Measurements from ENCODE around the gene KCTD4.
"Not testable (repeated sequence)": the region's sequence is repeated elsewhere in the genome, so short reads cannot be mapped to it uniquely, and the experiment has no call there.

Gene KCTD4

DNA sequence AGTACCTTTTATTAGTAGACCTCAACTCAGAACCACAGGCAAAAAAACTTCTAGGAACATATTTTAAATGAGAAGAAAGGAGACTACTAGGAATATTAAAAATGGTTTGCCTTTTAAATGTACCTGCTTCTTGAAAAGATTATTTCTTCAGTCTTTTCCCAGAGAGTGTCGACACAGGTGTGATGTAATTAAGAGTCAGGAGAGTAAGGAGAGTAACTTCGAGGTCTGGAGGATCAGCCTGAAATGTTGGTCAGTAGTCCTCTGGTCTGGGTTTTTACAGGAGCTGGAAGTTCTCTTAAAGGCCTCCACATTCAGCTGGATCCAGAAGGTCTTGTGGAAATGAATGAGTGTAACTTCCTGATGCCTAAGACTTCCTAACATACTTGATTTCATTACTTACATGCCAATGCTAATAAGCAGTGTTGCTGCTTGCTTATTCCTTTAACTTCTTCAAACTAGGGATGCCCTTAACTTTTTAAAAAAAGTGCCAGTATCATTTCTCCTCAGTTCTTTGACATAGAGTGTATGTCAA, at the start of gene KCTD4:
Gene KCTD4 (minus strand): TSS at position 345 of the 532 bp plus-strand sequence. CDS start 6,478 bp downstream, outside the sequence.
- no peak for DNase-seq (ENCODE audit: low read depth)

- no peak for DNase-seq (ENCODE audit: low read depth)
Observed at GRCh38 chr13:45249662-45250061, 48.8 kb upstream of the KCTD4 start.

- not testable (repeated sequence) for DNase-seq (ENCODE audit: low read depth)
Observed at GRCh38 chr13:45244736-45245135, 43.9 kb upstream of the KCTD4 start.

- DNase-seq (ENCODE audit: low read depth) = no peak
Observed at GRCh38 chr13:45243077-45243476, 42.2 kb upstream of the KCTD4 start.

DNA sequence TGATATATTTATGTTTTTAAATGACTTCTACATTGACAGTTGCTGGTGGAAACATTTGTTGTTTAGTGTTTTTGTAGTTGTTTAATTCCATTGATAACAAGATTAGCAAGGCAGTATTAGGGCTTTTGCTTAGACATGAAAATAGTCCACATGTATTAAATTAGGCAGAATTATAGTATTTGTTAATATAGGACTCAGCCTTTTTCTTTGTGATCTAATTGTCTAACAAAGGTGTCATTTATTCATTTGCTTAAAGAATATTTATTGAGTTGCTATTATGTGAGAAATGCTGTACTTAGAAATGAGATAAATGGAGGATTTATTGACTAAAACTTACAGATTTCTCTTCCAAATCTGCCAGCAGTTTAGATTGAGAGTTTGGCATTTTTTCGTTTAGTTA, 41.7 kb upstream of the KCTD4 start:
- no peak for DNase-seq (ENCODE audit: low read depth)

DNA sequence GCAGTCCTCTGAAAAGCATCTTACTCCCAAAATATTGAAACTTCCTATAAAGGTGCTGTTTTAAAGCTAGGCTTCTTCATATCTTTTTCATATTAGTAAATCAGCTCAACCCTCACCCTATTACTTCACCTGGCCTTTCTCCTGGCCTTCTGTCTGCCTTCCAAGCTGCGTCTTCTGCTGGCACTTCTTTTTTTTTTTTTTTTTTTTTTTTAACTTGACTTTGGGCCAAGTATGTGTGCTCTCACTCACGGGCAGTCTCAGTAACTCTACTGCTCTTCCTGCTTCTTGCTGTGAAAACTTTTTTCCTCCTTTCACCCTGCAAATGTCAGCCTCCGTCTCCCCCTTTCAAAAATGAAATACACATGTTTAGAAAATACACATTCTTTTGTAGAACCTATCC, 41.2 kb upstream of the KCTD4 start:
- DNase-seq (ENCODE audit: low read depth) = no peak

- no peak for DNase-seq (ENCODE audit: low read depth)
Observed at GRCh38 chr13:45240143-45240542, 39.3 kb upstream of the KCTD4 start.

DNA sequence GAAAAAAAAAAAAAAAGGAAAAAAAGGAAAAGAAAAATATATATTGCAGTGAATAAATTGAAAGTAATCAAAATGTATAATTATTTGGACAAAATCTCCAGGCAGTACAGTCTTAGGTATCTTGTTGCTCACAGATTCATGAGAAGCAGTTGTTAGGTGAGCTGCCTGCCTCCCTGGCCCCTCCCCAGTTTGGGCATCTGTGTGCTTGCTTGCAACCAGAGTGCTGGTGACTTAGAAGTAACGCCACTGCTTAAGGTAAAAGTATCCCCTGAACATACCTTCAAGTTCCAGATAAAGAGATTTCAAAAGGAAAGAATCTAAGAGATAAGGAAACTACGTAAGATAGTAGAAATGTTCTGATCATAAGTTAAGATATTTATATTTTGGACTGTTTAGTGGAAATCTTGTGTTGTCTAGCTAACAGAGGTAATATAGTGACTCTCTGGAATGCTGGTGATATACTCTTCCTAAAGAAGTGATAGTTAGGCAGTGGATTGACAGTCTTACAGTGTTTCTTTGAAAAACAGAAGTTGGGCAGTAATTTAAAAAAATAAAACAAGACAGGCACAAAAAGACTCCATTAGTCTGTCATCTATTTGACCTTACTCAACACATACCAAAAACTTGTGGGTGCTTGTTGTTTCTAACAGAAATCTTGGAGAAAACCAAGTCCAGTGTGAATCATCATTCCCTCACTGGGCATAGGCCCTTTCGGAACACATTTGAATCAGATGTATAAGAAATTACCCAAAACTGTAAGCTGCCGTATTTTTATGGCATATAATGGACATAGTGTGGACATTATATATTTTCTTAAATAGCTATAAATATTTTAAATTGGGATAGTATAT, 38.3 kb upstream of the KCTD4 start:
- DNase-seq (ENCODE audit: low read depth) = peak; percentile 59

DNA sequence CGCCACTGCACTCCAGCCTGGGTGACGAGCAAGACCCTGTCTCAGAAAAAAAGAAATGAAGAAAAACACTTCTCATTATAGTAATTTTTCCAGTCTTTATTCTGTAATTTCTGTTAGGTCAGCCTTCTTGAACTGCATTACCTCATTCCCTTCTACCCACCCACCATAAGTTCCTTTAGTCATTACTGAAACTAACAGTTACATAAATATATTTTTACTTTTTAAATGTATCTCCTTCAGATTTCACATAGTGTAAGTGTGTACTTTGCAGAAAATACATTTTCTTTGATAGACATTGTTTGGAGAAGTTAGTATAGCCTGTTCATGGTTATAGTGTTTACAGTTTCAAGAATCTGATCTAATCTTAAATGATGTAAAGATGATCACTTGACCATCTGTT, 31.7 kb upstream of the KCTD4 start:
- no peak for DNase-seq (ENCODE audit: low read depth)

DNA sequence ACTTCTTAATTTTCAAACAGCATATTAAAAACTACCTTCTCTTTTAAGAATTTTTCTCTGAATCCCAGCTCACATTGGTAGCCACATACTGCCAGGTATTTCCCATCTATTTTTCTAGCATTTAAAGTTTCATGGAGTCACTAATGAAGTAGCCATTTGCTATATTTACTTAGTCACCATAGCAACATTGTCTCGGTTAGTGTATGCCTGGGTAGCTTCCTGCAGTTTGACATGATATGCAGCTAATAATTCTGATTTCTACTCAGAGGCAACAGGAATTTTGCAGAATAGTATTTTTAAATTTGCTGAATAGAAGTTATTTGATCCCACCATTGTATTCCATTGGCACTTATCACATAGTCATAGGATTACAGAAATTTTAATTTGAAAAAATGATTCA, 30.9 kb upstream of the KCTD4 start:
- DNase-seq (ENCODE audit: low read depth) = peak; percentile 46

DNA sequence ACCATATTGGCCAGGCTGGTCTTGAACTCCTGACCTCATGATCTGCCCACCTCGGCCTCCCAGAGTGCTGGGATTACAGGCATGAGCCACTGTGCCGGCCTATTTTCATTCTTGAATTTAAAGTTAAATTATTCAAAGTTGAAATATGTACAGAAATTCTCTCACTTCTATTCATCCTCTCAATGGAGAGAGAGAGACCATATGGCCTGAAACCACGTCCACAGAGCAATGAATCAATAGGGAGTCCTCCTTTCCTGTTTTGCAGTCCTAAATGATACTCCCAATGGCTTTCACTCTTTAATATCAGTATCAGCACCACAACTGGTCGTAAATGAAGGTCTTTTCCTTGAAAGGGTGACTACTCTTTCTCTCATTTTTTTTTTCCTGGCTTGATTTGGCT, 30.5 kb upstream of the KCTD4 start:
- DNase-seq (ENCODE audit: low read depth) = no peak

- no peak for DNase-seq (ENCODE audit: low read depth)
Observed at GRCh38 chr13:45229172-45229571, 28.3 kb upstream of the KCTD4 start.

GRCh38 chr13:45228002-45228401, 27.2 kb upstream of the KCTD4 start:
- no peak for DNase-seq (ENCODE audit: low read depth)

- no peak for DNase-seq (ENCODE audit: low read depth)
Observed at GRCh38 chr13:45226024-45226423, 25.2 kb upstream of the KCTD4 start.

GRCh38 chr13:45225370-45225769, 24.5 kb upstream of the KCTD4 start:
- no peak for DNase-seq (ENCODE audit: low read depth)

DNA sequence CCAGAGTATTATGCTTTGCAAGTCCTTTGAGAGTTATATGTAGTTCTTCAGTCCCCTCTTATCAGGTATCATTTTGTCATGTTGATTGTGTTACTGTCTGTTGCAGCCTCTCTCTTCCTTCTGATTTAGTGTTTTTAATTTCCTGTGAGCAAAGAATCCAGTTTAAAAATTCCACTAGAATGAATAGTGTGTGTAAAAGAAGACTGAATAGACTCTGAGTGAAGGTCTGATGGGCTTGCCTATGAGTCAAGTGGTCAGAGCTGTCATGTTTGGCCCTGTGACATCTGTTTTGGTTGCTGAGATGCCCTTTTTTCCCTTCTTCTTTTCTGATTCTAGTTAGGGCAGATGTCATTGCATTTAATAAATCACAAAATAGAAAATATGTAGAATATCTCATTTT, 23.3 kb upstream of the KCTD4 start:
- no peak for DNase-seq (ENCODE audit: low read depth)

DNA sequence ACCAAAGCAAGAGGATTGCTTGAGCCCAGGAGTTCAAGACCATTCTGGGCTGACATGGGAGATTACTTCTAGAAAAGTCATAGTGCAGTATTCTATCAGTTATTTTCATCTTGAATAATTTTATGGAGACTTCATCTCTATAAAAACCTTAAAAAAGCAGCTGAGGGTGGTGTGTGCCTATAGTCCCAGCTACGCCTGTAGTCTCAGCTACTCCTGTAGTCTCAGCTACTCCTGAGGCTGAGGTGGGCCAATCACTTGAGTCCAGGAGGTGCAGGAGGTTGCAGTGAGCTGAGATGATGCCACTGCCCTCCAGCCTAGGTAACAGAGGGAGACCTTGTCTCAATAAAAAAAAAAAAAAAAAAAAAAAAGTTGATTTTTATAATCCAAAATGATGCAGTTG, 22.1 kb upstream of the KCTD4 start:
- no peak for DNase-seq (ENCODE audit: low read depth)

DNA sequence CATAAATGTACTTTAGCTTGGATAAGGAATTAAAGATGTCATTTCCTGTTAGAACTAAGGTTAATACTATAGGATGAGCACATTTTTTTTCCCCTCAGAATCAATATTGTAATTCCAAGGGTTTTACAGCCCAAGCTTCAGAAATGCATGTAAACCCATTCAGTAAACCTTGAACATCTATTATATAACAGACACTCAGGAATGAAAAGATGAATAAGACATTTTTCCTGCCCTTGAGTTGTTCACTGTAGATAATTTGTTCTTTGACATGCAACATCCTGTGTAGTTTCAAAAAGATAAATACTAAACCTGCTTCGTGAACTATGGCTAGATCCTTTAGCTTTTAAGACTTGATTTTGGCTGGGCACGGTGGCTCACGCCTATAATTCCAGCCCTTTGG, 21.7 kb upstream of the KCTD4 start:
- no peak for DNase-seq (ENCODE audit: low read depth)

- no peak for DNase-seq (ENCODE audit: low read depth)
Observed at GRCh38 chr13:45220403-45220802, 19.6 kb upstream of the KCTD4 start.

DNA sequence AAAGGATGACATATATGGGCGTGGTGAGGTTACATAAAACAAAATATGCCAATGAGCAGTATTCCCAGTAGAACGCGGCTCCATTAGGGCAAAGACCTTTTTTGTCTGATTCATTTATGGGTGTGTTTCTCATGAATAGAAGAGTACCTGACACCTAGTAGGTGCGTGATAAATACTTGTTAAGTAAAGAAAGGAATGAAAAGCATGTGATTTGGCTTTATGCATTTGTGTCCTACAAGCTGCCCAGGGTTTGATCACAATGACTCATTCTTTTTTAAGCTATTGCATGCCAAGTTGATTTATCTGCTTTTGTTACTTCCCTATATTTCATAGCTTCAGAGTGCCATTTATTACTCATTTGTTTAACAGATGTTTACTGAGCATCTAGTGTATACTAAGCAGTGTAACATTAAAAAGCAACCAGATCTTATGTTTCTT, 19.1 kb upstream of the KCTD4 start:
- DNase-seq (ENCODE audit: low read depth) = peak; percentile 45

DNA sequence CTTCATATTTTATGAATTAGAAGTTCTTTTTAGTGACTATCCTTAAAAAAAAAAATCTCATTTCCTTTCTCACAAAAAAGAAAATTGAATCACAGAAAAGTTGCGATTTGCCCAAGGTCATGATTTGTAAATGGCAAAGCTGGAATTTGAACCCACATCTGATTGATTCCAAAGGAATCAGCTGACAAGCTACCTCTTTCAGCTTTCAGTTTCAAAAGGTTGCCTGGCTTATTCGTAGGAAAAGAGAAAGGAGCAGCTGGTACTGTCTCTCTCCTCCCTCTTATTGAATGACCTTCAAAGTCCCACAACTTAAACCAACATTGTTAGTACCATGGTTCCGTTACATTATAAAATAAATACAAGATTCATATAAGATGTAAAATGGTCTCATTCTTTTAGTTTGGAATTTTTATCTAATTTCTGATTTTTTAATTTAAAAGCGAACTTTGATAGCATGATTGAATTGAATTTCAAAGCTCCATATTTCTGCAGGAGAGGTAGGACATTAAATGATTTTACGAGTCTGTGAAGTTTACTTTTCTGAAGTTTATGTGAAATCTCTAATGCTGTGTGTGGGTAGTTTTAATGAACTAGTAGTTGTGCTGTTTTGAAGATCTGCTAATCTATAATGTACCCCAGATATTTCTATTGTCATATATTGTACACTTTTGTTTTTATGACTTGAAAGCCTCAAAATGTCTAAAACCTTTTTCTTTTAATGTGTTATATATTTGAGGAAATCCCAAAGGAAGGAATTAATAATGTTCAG, 18.5 kb upstream of the KCTD4 start:
- DNase-seq (ENCODE audit: low read depth) = no peak

DNA sequence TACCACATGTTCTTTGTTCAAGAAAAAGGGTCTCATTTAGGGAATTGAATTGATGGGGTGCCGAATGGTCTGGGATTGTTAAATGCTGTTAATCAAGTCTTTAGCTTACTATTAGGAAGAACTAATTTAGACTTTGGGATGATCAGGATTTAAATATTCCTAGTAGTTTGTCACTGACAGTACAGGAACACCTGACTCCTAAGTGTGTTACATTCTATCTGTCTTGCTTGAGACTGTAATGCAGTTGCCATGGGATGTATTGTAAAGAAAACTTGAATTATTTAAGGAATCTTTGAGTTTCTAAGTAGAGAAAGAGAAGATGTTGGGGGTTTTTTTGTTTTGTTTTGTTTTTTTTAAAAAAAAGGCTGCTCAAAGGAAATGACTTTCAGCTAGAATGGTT, 17.8 kb upstream of the KCTD4 start:
- no peak for DNase-seq (ENCODE audit: low read depth)

DNA sequence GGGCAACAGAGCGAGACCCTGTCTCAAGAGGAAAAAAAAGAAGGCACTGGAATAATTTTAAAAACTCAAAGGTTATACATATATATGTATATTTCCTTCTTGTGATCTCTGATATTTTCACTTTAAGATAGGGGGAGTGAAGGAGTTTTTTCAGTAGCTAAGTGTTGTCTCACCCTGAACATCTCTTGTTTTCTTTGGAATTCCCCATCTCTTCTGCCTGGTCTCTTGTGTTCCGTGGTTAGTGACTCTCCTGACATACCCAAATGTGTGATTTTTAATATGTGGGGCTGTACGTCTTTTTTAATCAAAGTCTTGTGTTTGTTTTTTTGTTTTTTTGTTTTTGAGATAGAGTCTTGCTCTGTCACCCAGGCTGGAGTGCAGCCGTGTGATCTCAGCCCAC, 15.3 kb upstream of the KCTD4 start:
- DNase-seq (ENCODE audit: low read depth) = no peak
